ENCODE measurements around the gene TICRR. TPM values are rescaled to one million over a fixed set of nuclear protein-coding genes. Genes with fewer than 3 reads are reported as not detected.

TICRR gene
- total RNA-seq, 1 experiment from 2014 or later: 45.2 TPM

GRCh38 chr15:89569090-89569745 is 6.1 kb upstream of the TICRR start:
- no TSS peak for BruUV-seq (replicated peaks)
- CTCF ChIA-PET: no interaction called here
- Mint-ChIP-seq H3K4me3 (ENCODE audit: low read depth, unreplicated experiment) (no peak overlapping the region), H3K36me3 (ENCODE audit: insufficient read depth, unreplicated experiment) (no peaks in the 10 kb centered on the region), H3K9me3 (ENCODE audit: low read depth, unreplicated experiment) (no peaks in the 10 kb centered on the region), H3K27me3 (ENCODE audit: unreplicated experiment) (peaks cover 13% of the 10 kb centered on the region), H3K4me1 (ENCODE audit: low read depth, unreplicated experiment) (no peaks in the 10 kb centered on the region), H3K27ac (ENCODE audit: unreplicated experiment) (no peak overlapping the region)
- intact Hi-C loops (cut with micrococcal nuclease; ENCODE audit: unreplicated experiment): no loop called here
- TF ChIP-seq CTCF (IDR thresholded peaks at IDR 0.05; ENCODE audit: unreplicated experiment): no peak
- no peak for DNase-seq

GRCh38 chr15:89575656-89576416 is 567 bp downstream of the TICRR start:
- Mint-ChIP-seq H3K27me3 (ENCODE audit: unreplicated experiment) (no peaks in the 10 kb centered on the region), H3K36me3 (ENCODE audit: insufficient read depth, unreplicated experiment) (peaks cover 37% of the 10 kb centered on the region), H3K4me3 (ENCODE audit: low read depth, unreplicated experiment) (peak overlapping the region; percentile 70), H3K4me1 (ENCODE audit: low read depth, unreplicated experiment) (peaks cover 19% of the 10 kb centered on the region), H3K9me3 (ENCODE audit: low read depth, unreplicated experiment) (no peaks in the 10 kb centered on the region), H3K27ac (ENCODE audit: unreplicated experiment) (peak overlapping the region; percentile 11)
- intact Hi-C loops (cut with micrococcal nuclease; ENCODE audit: unreplicated experiment): loop anchor here (5.0 kb wide), 1 partner anchor 79 kb away; the partner anchor contains the start of gene RHCG
- CTCF ChIA-PET: interaction anchor here (0.7 to 1.3 kb wide), 10 partner anchors 8 to 332 kb away, joined by 3 to 9 read pairs (median 3); partner anchors contain the start of genes FANCI and POLG
- DNase-seq: peak; percentile 31
- no TSS peak for BruUV-seq (replicated peaks)
- no peak for TF ChIP-seq CTCF (IDR thresholded peaks at IDR 0.05; ENCODE audit: unreplicated experiment)

GRCh38 chr15:89576417-89576773 is 1.1 kb downstream of the TICRR start:
- intact Hi-C loops (cut with micrococcal nuclease; ENCODE audit: unreplicated experiment): loop anchor here (5.0 kb wide), 1 partner anchor 79 kb away; the partner anchor contains the start of gene RHCG
- Mint-ChIP-seq H3K27ac (ENCODE audit: unreplicated experiment) (peak overlapping the region; percentile 11), H3K4me3 (ENCODE audit: low read depth, unreplicated experiment) (peak overlapping the region; percentile 70), H3K36me3 (ENCODE audit: insufficient read depth, unreplicated experiment) (peaks cover 37% of the 10 kb centered on the region), H3K4me1 (ENCODE audit: low read depth, unreplicated experiment) (peaks cover 24% of the 10 kb centered on the region), H3K27me3 (ENCODE audit: unreplicated experiment) (no peaks in the 10 kb centered on the region), H3K9me3 (ENCODE audit: low read depth, unreplicated experiment) (no peaks in the 10 kb centered on the region)
- CTCF ChIA-PET: no interaction called here
- no peak for TF ChIP-seq CTCF (IDR thresholded peaks at IDR 0.05; ENCODE audit: unreplicated experiment)
- DNase-seq: no peak
- BruUV-seq (replicated peaks): TSS peak; percentile 57

GRCh38 chr15:89577776-89578115 is 2.5 kb downstream of the TICRR start:
- no peak for DNase-seq
- Mint-ChIP-seq H3K4me3 (ENCODE audit: low read depth, unreplicated experiment) (peak overlapping the region; percentile 70), H3K27me3 (ENCODE audit: unreplicated experiment) (no peaks in the 10 kb centered on the region), H3K36me3 (ENCODE audit: insufficient read depth, unreplicated experiment) (peaks cover 37% of the 10 kb centered on the region), H3K9me3 (ENCODE audit: low read depth, unreplicated experiment) (no peaks in the 10 kb centered on the region), H3K27ac (ENCODE audit: unreplicated experiment) (peak overlapping the region; percentile 42), H3K4me1 (ENCODE audit: low read depth, unreplicated experiment) (peaks cover 28% of the 10 kb centered on the region)
- intact Hi-C loops (cut with micrococcal nuclease; ENCODE audit: unreplicated experiment): loop anchor here (5.0 kb wide), 1 partner anchor 80 kb away; the partner anchor contains the start of gene RHCG
- BruUV-seq (replicated peaks): no TSS peak
- CTCF ChIA-PET: interaction anchor here (0.6 to 0.7 kb wide), 3 partner anchors 52 to 163 kb away, joined by 3 to 7 read pairs (median 4); no protein-coding TSS in a partner anchor
- no peak for TF ChIP-seq CTCF (IDR thresholded peaks at IDR 0.05; ENCODE audit: unreplicated experiment)
